Measurements from ENCODE around the gene CUX1.
"Not testable (repeated sequence)": the region's sequence is repeated elsewhere in the genome, so short reads cannot be mapped to it uniquely, and the experiment has no call there.

The CUX1 gene

GRCh38 chr7:102288285-102288930, 471.0 kb downstream of the CUX1 start:
- no peak for DNase-seq (ENCODE audit: low read depth)

- no peak for DNase-seq (ENCODE audit: low read depth)
Observed at GRCh38 chr7:102289057-102289456, 471.6 kb downstream of the CUX1 start.

- no peak for DNase-seq (ENCODE audit: low read depth)
Observed at GRCh38 chr7:102291056-102291915, 473.9 kb downstream of the CUX1 start.

GRCh38 chr7:102291916-102292267, 474.5 kb downstream of the CUX1 start:
- DNase-seq (ENCODE audit: low read depth) = no peak

GRCh38 chr7:102292813-102293798, 475.7 kb downstream of the CUX1 start:
- no peak for DNase-seq (ENCODE audit: low read depth)

- DNase-seq (ENCODE audit: low read depth) = no peak
Observed at GRCh38 chr7:102294589-102294988, 477.2 kb downstream of the CUX1 start.

- DNase-seq (ENCODE audit: low read depth) = no peak
Observed at GRCh38 chr7:102295346-102296178, 478.1 kb downstream of the CUX1 start.

- no peak for DNase-seq (ENCODE audit: low read depth)
Observed at GRCh38 chr7:102296179-102296438, 478.7 kb downstream of the CUX1 start.

- DNase-seq (ENCODE audit: low read depth) = no peak
Observed at GRCh38 chr7:102296514-102296913, 479.1 kb downstream of the CUX1 start.

GRCh38 chr7:102297487-102298218, 480.2 kb downstream of the CUX1 start:
- no peak for DNase-seq (ENCODE audit: low read depth)

GRCh38 chr7:102300643-102301221, 483.3 kb downstream of the CUX1 start:
- DNase-seq (ENCODE audit: low read depth) = no peak

- not testable (repeated sequence) for DNase-seq (ENCODE audit: low read depth)
Observed at GRCh38 chr7:102301367-102301766, 483.9 kb downstream of the CUX1 start.

GRCh38 chr7:102302025-102302424, 484.6 kb downstream of the CUX1 start:
- no peak for DNase-seq (ENCODE audit: low read depth)

GRCh38 chr7:102303669-102304422, 486.4 kb downstream of the CUX1 start:
- DNase-seq (ENCODE audit: low read depth) = no peak

- no peak for DNase-seq (ENCODE audit: low read depth)
Observed at GRCh38 chr7:102304668-102305067, 487.2 kb downstream of the CUX1 start.

GRCh38 chr7:102305414-102306268, 488.2 kb downstream of the CUX1 start:
- DNase-seq (ENCODE audit: low read depth) = no peak

GRCh38 chr7:102306916-102307677, 489.7 kb downstream of the CUX1 start:
- DNase-seq (ENCODE audit: low read depth) = peak; percentile 59

GRCh38 chr7:102310414-102310815, 493.0 kb downstream of the CUX1 start:
- no peak for DNase-seq (ENCODE audit: low read depth)
